Mesenchymal stem cell (in vitro differentiated cells and primary cell): ENCODE data around the gene PDK1.

Source experiments
- DNase-seq: peaks from one replicate; pipeline ENCODE4 v3.0.0-alpha.2; 2013
- H2AFZ ChIP-seq: one replicate; pipeline ENCODE4 v1.6.1; 2013; ENCODE audit warnings: low read depth, mild to moderate bottlenecking, control low read depth, inconsistent platforms, low read length, moderate library complexity
- H2AK5ac ChIP-seq: 2 replicates; pipeline ENCODE4 v1.6.1; 2013; ENCODE audit warnings: low read length, moderate library complexity, mild to moderate bottlenecking, inconsistent platforms; ENCODE audit not compliant: severe bottlenecking
- H2BK120ac ChIP-seq: one replicate; pipeline ENCODE4 v1.6.1; 2013; ENCODE audit warnings: low read depth, mild to moderate bottlenecking, inconsistent platforms, low read length, moderate library complexity
- H2BK12ac ChIP-seq, 2 experiments: one replicate each; pipeline ENCODE4 v1.6.1; 2013; ENCODE audit warnings: inconsistent platforms in 2 of 2, low read length in 2 of 2, mild to moderate bottlenecking in 2 of 2, moderate library complexity in 2 of 2, control low read depth in 1 of 2
- H2BK15ac ChIP-seq: one replicate; pipeline ENCODE4 v1.6.1; 2013; ENCODE audit warnings: mild to moderate bottlenecking, low read depth, inconsistent platforms; ENCODE audit not compliant: poor library complexity, severe bottlenecking
- H2BK5ac ChIP-seq: 2 replicates; pipeline ENCODE4 v1.6.1; 2013; ENCODE audit warnings: low read depth, mild to moderate bottlenecking, low read length, control low read depth, inconsistent platforms; ENCODE audit not compliant: poor library complexity, severe bottlenecking
- H3K14ac ChIP-seq, 2 experiments: one replicate each; pipeline ENCODE4 v1.6.1; 2013; ENCODE audit warnings: inconsistent platforms in 2 of 2, low read length in 2 of 2, control low read depth in 1 of 2, mild to moderate bottlenecking in 1 of 2, moderate library complexity in 1 of 2
- H3K18ac ChIP-seq, 2 experiments: one replicate each; pipeline ENCODE4 v1.6.1; 2013; ENCODE audit warnings: inconsistent platforms in 2 of 2, low read length in 2 of 2, control low read depth in 1 of 2, low read depth in 1 of 2, mild to moderate bottlenecking in 1 of 2
- H3K23ac ChIP-seq, 2 experiments: one replicate each; pipeline ENCODE4 v1.6.1; 2013; ENCODE audit warnings: inconsistent platforms in 2 of 2, low read length in 2 of 2, mild to moderate bottlenecking in 2 of 2, moderate library complexity in 2 of 2, control low read depth in 1 of 2
- H3K27ac ChIP-seq: 2 replicates; pipeline ENCODE4 v1.5.1; 2013; ENCODE audit warnings: mild to moderate bottlenecking, moderate library complexity, low read length, control low read depth, inconsistent platforms; ENCODE audit not compliant: poor library complexity, severe bottlenecking
- H3K27me3 ChIP-seq, 2 experiments: 2 replicates each; pipeline versions ENCODE4 v1.6.1 to v1.7.0; 2013; ENCODE audit warnings: low read length in 2 of 2, mild to moderate bottlenecking in 2 of 2, moderate library complexity in 2 of 2, control low read depth in 1 of 2, inconsistent platforms in 1 of 2; ENCODE audit not compliant: control insufficient read depth in 1 of 2, insufficient read depth in 1 of 2
- H3K36me3 ChIP-seq, 2 experiments: 2 replicates each; pipeline versions ENCODE4 v1.6.1 to v1.7.0; 2013; ENCODE audit warnings: low read length in 2 of 2, control low read depth in 1 of 2, inconsistent platforms in 1 of 2, low read depth in 1 of 2, mild to moderate bottlenecking in 1 of 2; ENCODE audit not compliant: insufficient read depth in 2 of 2, control insufficient read depth in 1 of 2
- H3K4ac ChIP-seq, 2 experiments: one replicate each; pipeline ENCODE4 v1.6.1; 2013; ENCODE audit warnings: inconsistent platforms in 2 of 2, low read length in 2 of 2, mild to moderate bottlenecking in 2 of 2, moderate library complexity in 2 of 2, control low read depth in 1 of 2, low read depth in 1 of 2
- H3K4me1 ChIP-seq: 2 replicates; pipeline ENCODE4 v1.6.1; 2013; ENCODE audit warnings: low read depth, low read length, control low read depth; ENCODE audit not compliant: control insufficient read depth, insufficient read depth
- H3K4me2 ChIP-seq: 2 replicates; pipeline ENCODE4 v1.6.1; 2013; ENCODE audit warnings: low read length, mild to moderate bottlenecking, inconsistent platforms; ENCODE audit not compliant: poor library complexity, severe bottlenecking
- H3K4me3 ChIP-seq, 2 experiments: 2 replicates each; pipeline versions ENCODE4 v1.5.1 to v1.7.0; 2013; ENCODE audit warnings: low read length in 2 of 2, mild to moderate bottlenecking in 2 of 2, control low read depth in 1 of 2, low read depth in 1 of 2; ENCODE audit not compliant: insufficient read depth in 1 of 2
- H3K79me1 ChIP-seq: replicated peaks from 2 replicates; pipeline ENCODE4 v1.6.1; 2013; ENCODE audit warnings: mild to moderate bottlenecking, control low read depth, low read length, inconsistent platforms; ENCODE audit not compliant: poor library complexity, severe bottlenecking
- H3K9ac ChIP-seq: 2 replicates; pipeline ENCODE4 v1.7.0; 2013; ENCODE audit warnings: mild to moderate bottlenecking, low read length, moderate library complexity
- H3K9me3 ChIP-seq: 2 replicates; pipeline ENCODE4 v1.7.0; 2013; ENCODE audit warnings: mild to moderate bottlenecking, low read length; ENCODE audit not compliant: control insufficient read depth
- H4K8ac ChIP-seq: one replicate; pipeline ENCODE4 v1.6.1; 2013; ENCODE audit warnings: inconsistent platforms, mild to moderate bottlenecking, low read length, moderate library complexity
- H4K91ac ChIP-seq: one replicate; pipeline ENCODE4 v1.6.1; 2013; ENCODE audit warnings: mild to moderate bottlenecking, low read length, inconsistent platforms
- WGBS: methylation state at CpG from one replicate; pipeline ENCODE4 v1.1.7; 2013; ENCODE audit warnings: mixed read lengths; 5-methylcytosine and 5-hydroxymethylcytosine counted together

PDK1 gene

GRCh38 chr2:172639256-172639655 lies 83.4 kb downstream of the PDK1 start:
- H3K23ac ChIP-seq, result no peak overlapping the region
- H3K18ac ChIP-seq, result peak overlapping the region in 1 of 2 experiments; percentile 12
- no peak overlapping the region for H2AK5ac ChIP-seq
- H2BK15ac ChIP-seq, result no peak overlapping the region
- H2BK5ac ChIP-seq, result no peak overlapping the region
- 87% methylated on average over 2 of the region's 3 CpGs for WGBS
- no peak overlapping the region for H2AFZ ChIP-seq
- no peaks in the 10 kb centered on the region for H3K79me1 ChIP-seq
- no peak overlapping the region for H3K14ac ChIP-seq
- no peaks in the 10 kb centered on the region for H3K36me3 ChIP-seq
- H3K27me3 ChIP-seq, result no peaks in the 10 kb centered on the region
- H3K27ac ChIP-seq, result no peak overlapping the region
- H3K4me3 ChIP-seq, result no peak overlapping the region
- H3K4me1 ChIP-seq, result no peaks in the 10 kb centered on the region
- peak overlapping the region; percentile 25 for H3K9ac ChIP-seq
- H4K91ac ChIP-seq, result no peak overlapping the region
- no peak overlapping the region for H2BK12ac ChIP-seq
- DNase-seq, result no peak
- H3K4ac ChIP-seq, result no peak overlapping the region
- H2BK120ac ChIP-seq, result no peak overlapping the region
- no peaks in the 10 kb centered on the region for H3K9me3 ChIP-seq
- no peak overlapping the region for H4K8ac ChIP-seq
- no peak overlapping the region for H3K4me2 ChIP-seq

DNA sequence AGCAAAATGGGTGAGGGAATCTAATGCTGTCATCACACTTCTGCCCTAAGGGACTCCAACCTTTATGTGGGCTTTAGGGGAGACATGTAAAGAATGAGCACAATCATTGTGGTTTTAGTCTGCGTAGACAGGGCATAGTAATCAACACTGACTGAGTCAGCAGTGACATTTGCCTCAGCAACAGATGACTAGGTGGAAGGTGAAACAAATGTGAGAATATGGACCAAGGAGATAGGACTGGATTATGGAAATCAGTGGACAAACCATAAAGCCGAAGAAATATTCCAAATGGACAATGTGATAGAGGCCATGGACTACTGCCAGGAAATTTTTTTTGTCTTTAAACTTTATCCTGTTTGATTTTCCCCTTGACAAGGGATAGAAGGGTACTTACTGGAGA lies 83.9 kb downstream of the PDK1 start:
- Histone ChIP-seq H3K27ac (no peak overlapping the region), H4K8ac (no peak overlapping the region), H2BK5ac (no peak overlapping the region), H3K14ac (no peak overlapping the region), H2BK120ac (no peak overlapping the region), H2AFZ (no peak overlapping the region), H3K18ac (peak overlapping the region in 1 of 2 experiments; percentile 5), H3K36me3 (no peaks in the 10 kb centered on the region), H2BK12ac (peak overlapping the region in 1 of 2 experiments; percentile 57), H3K23ac (no peak overlapping the region), H3K4me1 (no peaks in the 10 kb centered on the region), H3K4ac (no peak overlapping the region), H4K91ac (no peak overlapping the region), H3K4me2 (no peak overlapping the region), H3K9ac (peak overlapping the region; percentile 25), H3K9me3 (no peaks in the 10 kb centered on the region), H3K27me3 (no peaks in the 10 kb centered on the region), H2BK15ac (no peak overlapping the region), H3K4me3 (peak overlapping the region in 1 of 2 experiments; percentile 12), H3K79me1 (no peaks in the 10 kb centered on the region), H2AK5ac (no peak overlapping the region)
- peak; percentile 84 for DNase-seq
- WGBS, result 49% methylated on average over 2 of the region's 2 CpGs

GRCh38 chr2:172640389-172640788 lies 84.5 kb downstream of the PDK1 start:
- Histone ChIP-seq H3K14ac (no peak overlapping the region), H2AFZ (no peak overlapping the region), H2BK12ac (no peak overlapping the region), H3K18ac (no peak overlapping the region), H3K4me2 (no peak overlapping the region), H3K36me3 (no peaks in the 10 kb centered on the region), H4K91ac (no peak overlapping the region), H3K23ac (no peak overlapping the region), H3K4ac (no peak overlapping the region), H3K4me3 (no peak overlapping the region), H3K9me3 (no peaks in the 10 kb centered on the region), H2BK120ac (no peak overlapping the region), H2AK5ac (no peak overlapping the region), H3K9ac (no peak overlapping the region), H3K4me1 (no peaks in the 10 kb centered on the region), H3K27me3 (no peaks in the 10 kb centered on the region), H3K27ac (no peak overlapping the region), H3K79me1 (no peaks in the 10 kb centered on the region), H2BK5ac (no peak overlapping the region), H2BK15ac (no peak overlapping the region), H4K8ac (no peak overlapping the region)
- no peak for DNase-seq

DNA sequence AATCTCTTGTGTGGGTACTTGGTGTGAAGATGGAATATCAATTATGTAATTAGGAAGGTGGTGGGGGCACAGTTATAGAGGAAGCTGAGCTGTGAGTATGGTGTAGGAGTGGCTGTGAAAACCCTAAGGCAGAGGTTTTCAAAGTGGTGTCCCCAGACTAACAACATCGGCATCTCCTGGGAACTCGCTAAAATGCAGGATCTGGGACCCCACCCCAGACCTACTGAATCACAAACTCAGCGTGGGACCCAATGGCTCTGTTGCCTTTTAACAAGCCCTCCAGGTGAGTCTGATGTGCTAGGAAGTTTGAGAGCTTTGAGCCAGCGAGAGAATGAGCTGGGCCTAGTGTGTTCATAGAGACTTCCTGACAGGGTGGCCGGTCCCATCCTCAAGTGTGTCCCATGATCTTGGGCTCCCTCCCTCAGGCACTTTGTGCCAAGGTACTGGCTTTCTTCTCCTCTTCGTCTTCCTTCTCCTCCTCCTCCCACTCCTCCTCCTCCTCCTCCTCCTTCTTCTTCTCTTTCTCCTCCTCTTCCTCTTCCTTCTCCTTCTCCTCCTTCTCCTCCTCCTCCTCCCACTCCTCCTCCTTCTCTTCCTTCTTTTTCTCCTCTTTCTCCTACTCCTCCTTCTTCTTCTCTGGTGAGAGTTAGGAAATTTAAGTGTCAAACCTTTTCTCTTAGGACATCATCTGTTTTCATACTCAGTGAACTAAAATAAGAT lies 86.6 kb downstream of the PDK1 start:
- H3K4me2 ChIP-seq, result no peak overlapping the region
- H2BK5ac ChIP-seq, result no peak overlapping the region
- H2BK120ac ChIP-seq, result no peak overlapping the region
- H4K8ac ChIP-seq, result no peak overlapping the region
- no peak overlapping the region for H3K4ac ChIP-seq
- no peaks in the 10 kb centered on the region for H3K4me1 ChIP-seq
- no peaks in the 10 kb centered on the region for H3K79me1 ChIP-seq
- DNase-seq, result no peak
- no peak overlapping the region for H2BK15ac ChIP-seq
- no peaks in the 10 kb centered on the region for H3K9me3 ChIP-seq
- H3K9ac ChIP-seq, result no peak overlapping the region
- H2BK12ac ChIP-seq, result peak overlapping the region in 1 of 2 experiments; percentile 10
- WGBS, result 46% methylated on average over 4 of the region's 6 CpGs
- H2AFZ ChIP-seq, result no peak overlapping the region
- no peak overlapping the region for H4K91ac ChIP-seq
- H3K36me3 ChIP-seq, result no peaks in the 10 kb centered on the region
- no peaks in the 10 kb centered on the region for H3K27me3 ChIP-seq
- no peak overlapping the region for H3K23ac ChIP-seq
- no peak overlapping the region for H3K27ac ChIP-seq
- H3K14ac ChIP-seq, result peak overlapping the region in 1 of 2 experiments; percentile 7
- no peak overlapping the region for H2AK5ac ChIP-seq
- peak overlapping the region in 1 of 2 experiments; percentile 21 for H3K18ac ChIP-seq
- H3K4me3 ChIP-seq, result no peak overlapping the region
